Neural progenitor cell (in vitro differentiated cells): ENCODE results near the gene MYL9. TPM values are rescaled to one million over a fixed set of nuclear protein-coding genes. Genes with fewer than 3 reads are reported as not detected.

ENCODE experiments used
- DNase-seq: peaks from one replicate; pipeline ENCODE4 v3.0.0-alpha.2; 2016; ENCODE audit warnings: low spot score
- H2AFZ ChIP-seq: fragments of 200-600 bp; sonication (generic); replicated peaks from 2 replicates; pipeline ENCODE4 v1.6.1; 2016; ENCODE audit warnings: antibody characterized with exemption
- H3F3A ChIP-seq: fragments of 200-600 bp; sonication (generic); 2 replicates; pipeline ENCODE4 v1.6.1; 2016; ENCODE audit warnings: antibody characterized with exemption, low read depth
- H3K27ac ChIP-seq: fragments of 200-600 bp; sonication (generic); 2 replicates; pipeline ENCODE4 v1.5.1; 2016; ENCODE audit warnings: mild to moderate bottlenecking
- H3K27me3 ChIP-seq: fragments of 200-600 bp; sonication (generic); 2 replicates; pipeline ENCODE4 v1.6.1; 2016; ENCODE audit warnings: mild to moderate bottlenecking, moderate library complexity
- H3K36me3 ChIP-seq: fragments of 200-600 bp; sonication (generic); 2 replicates; pipeline ENCODE4 v1.5.1; 2016
- H3K4me1 ChIP-seq: fragments of 200-600 bp; sonication (generic); 2 replicates; pipeline ENCODE4 v1.6.1; 2016; ENCODE audit warnings: mixed run types
- H3K4me2 ChIP-seq: fragments of 200-600 bp; sonication (generic); 2 replicates; pipeline ENCODE4 v1.6.1; 2016
- H3K4me3 ChIP-seq: fragments of 200-600 bp; sonication (generic); 2 replicates; pipeline ENCODE4 v1.5.1; 2016
- H3K79me2 ChIP-seq: fragments of 200-600 bp; sonication (generic); 2 replicates; pipeline ENCODE4 v1.6.1; 2016; ENCODE audit warnings: low read depth
- H3K9ac ChIP-seq: fragments of 200-600 bp; sonication (generic); 2 replicates; pipeline ENCODE4 v1.6.1; 2016
- H3K9me3 ChIP-seq: fragments of 200-600 bp; sonication (generic); 2 replicates; pipeline ENCODE4 v1.5.1; 2016; ENCODE audit warnings: low read depth
- H4K20me1 ChIP-seq: fragments of 200-600 bp; sonication (generic); 2 replicates; pipeline ENCODE4 v1.6.1; 2016; ENCODE audit warnings: low read depth
- H3K27ac Mint-ChIP-seq: 3 replicates; pipeline ENCODE4 v1.8.0; 2021; ENCODE audit warnings: mixed read lengths
- H3K27me3 Mint-ChIP-seq: 2 replicates; pipeline ENCODE4 v1.8.0; 2022; ENCODE audit warnings: low read depth, mild to moderate bottlenecking, inconsistent platforms, moderate library complexity, mixed read lengths; ENCODE audit not compliant: insufficient read depth
- H3K36me3 Mint-ChIP-seq: 3 replicates; pipeline ENCODE4 v1.8.0; 2021; ENCODE audit warnings: mixed read lengths
- H3K4me1 Mint-ChIP-seq: 3 replicates; pipeline ENCODE4 v1.8.0; 2021; ENCODE audit warnings: mixed read lengths
- H3K4me3 Mint-ChIP-seq: 3 replicates; pipeline ENCODE4 v1.8.0; 2021; ENCODE audit warnings: mild to moderate bottlenecking, moderate library complexity, mixed read lengths
- H3K9me3 Mint-ChIP-seq: 3 replicates; pipeline ENCODE4 v1.8.0; 2020; ENCODE audit warnings: mixed read lengths
- CTCF ChIP-seq: fragments of 200-600 bp; sonication (generic); IDR thresholded peaks from 2 replicates; pipeline ENCODE4 v1.5.1; 2017; ENCODE audit warnings: antibody characterized with exemption, mild to moderate bottlenecking
- EZH2 ChIP-seq: fragments of 200-600 bp; sonication (generic); IDR thresholded peaks from 2 replicates; pipeline ENCODE4 v1.6.1; 2017; ENCODE audit warnings: antibody characterized with exemption, mild to moderate bottlenecking, moderate library complexity
- EZH2phosphoT487 ChIP-seq: fragments of 200-600 bp; sonication (generic); IDR thresholded peaks from 2 replicates; pipeline ENCODE4 v1.6.1; 2017; ENCODE audit warnings: antibody characterized with exemption
- total RNA-seq: library from RNA; depleted of rRNA; stranded (reverse); fragments of >200 nt; gene quantifications from 2 replicates; pipeline ENCODE4 v1.2.3, GENCODE V29; 2015; ENCODE audit warnings: low replicate concordance

MYL9 gene
- total RNA-seq, 1 donor from 2014 or later = 12.4 TPM

GRCh38 chr20:36540551-36541211, 638 bp upstream of the MYL9 start:
- no peak for TF ChIP-seq EZH2phosphoT487
- TF ChIP-seq CTCF = no peak
- TF ChIP-seq EZH2 = no peak
- Histone ChIP-seq H2AFZ (peak overlapping the region; percentile 81), H3K36me3 (no peaks in the 10 kb centered on the region), H3K27me3 (no peaks in the 10 kb centered on the region), H3F3A (peaks cover 3% of the 10 kb centered on the region), H3K9me3 (no peaks in the 10 kb centered on the region), H3K27ac (no peak overlapping the region), H3K9ac (no peak overlapping the region), H3K4me2 (peak overlapping the region; percentile 88), H3K4me1 (peaks cover 26% of the 10 kb centered on the region), H4K20me1 (peaks cover 26% of the 10 kb centered on the region), H3K79me2 (peaks cover 15% of the 10 kb centered on the region), H3K4me3 (peak overlapping the region; percentile 65)
- peak overlapping the region; percentile 81 for H3K27ac Mint-ChIP-seq
- peaks cover 28% of the 10 kb centered on the region for H3K4me1 Mint-ChIP-seq
- peak overlapping the region; percentile 70 for H3K4me3 Mint-ChIP-seq
- no peaks in the 10 kb centered on the region for H3K9me3 Mint-ChIP-seq
- H3K36me3 Mint-ChIP-seq = no peaks in the 10 kb centered on the region
- DNase-seq = peak; percentile 24
- H3K27me3 Mint-ChIP-seq = peaks cover 5% of the 10 kb centered on the region

- Mint-ChIP-seq H3K9me3 (no peaks in the 10 kb centered on the region), H3K4me3 (peak overlapping the region; percentile 78), H3K4me1 (peaks cover 28% of the 10 kb centered on the region), H3K27me3 (peaks cover 5% of the 10 kb centered on the region), H3K27ac (no peak overlapping the region), H3K36me3 (no peaks in the 10 kb centered on the region)
- no peaks in the 10 kb centered on the region for H3K9me3 ChIP-seq
- peak overlapping the region; percentile 65 for H3K4me3 ChIP-seq
- peak; percentile 72 for DNase-seq
- peak; percentile 66 for TF ChIP-seq CTCF
- no peak for TF ChIP-seq EZH2phosphoT487
- TF ChIP-seq EZH2 = no peak
- peak overlapping the region; percentile 88 for H3K4me2 ChIP-seq
- H4K20me1 ChIP-seq = peaks cover 30% of the 10 kb centered on the region
- no peak overlapping the region for H2AFZ ChIP-seq
- peaks cover 3% of the 10 kb centered on the region for H3F3A ChIP-seq
- H3K27ac ChIP-seq = peak overlapping the region; percentile 44
- H3K79me2 ChIP-seq = peaks cover 15% of the 10 kb centered on the region
- H3K27me3 ChIP-seq = no peaks in the 10 kb centered on the region
- no peaks in the 10 kb centered on the region for H3K36me3 ChIP-seq
- peak overlapping the region; percentile 59 for H3K9ac ChIP-seq
- H3K4me1 ChIP-seq = peaks cover 26% of the 10 kb centered on the region
These were observed 609 bp downstream of the MYL9 start for GRCh38 chr20:36541768-36542488.

GRCh38 chr20:36542516-36543183, 1.3 kb downstream of the MYL9 start:
- peak overlapping the region; percentile 65 for H3K4me3 ChIP-seq
- peak overlapping the region; percentile 88 for H3K4me2 ChIP-seq
- TF ChIP-seq CTCF = no peak
- no peak for TF ChIP-seq EZH2phosphoT487
- TF ChIP-seq EZH2 = no peak
- H4K20me1 ChIP-seq = peaks cover 37% of the 10 kb centered on the region
- H3K36me3 ChIP-seq = no peaks in the 10 kb centered on the region
- DNase-seq = no peak
- peaks cover 26% of the 10 kb centered on the region for H3K4me1 ChIP-seq
- peak overlapping the region; percentile 74 for H3K4me3 Mint-ChIP-seq
- no peak overlapping the region for H3K9ac ChIP-seq
- H3K9me3 Mint-ChIP-seq = no peaks in the 10 kb centered on the region
- H3K79me2 ChIP-seq = peaks cover 15% of the 10 kb centered on the region
- H3K27ac ChIP-seq = no peak overlapping the region
- H3F3A ChIP-seq = peaks cover 10% of the 10 kb centered on the region
- H3K9me3 ChIP-seq = no peaks in the 10 kb centered on the region
- peaks cover 5% of the 10 kb centered on the region for H3K27me3 Mint-ChIP-seq
- peaks cover 28% of the 10 kb centered on the region for H3K4me1 Mint-ChIP-seq
- no peaks in the 10 kb centered on the region for H3K27me3 ChIP-seq
- H3K27ac Mint-ChIP-seq = no peak overlapping the region
- no peak overlapping the region for H2AFZ ChIP-seq
- no peaks in the 10 kb centered on the region for H3K36me3 Mint-ChIP-seq
